HL-60 (cell line): ENCODE data around the gene PBX3.

ENCODE experiments used
- GABPA ChIP-seq: IDR thresholded peaks from 2 replicates; pipeline ENCODE4 v1.6.1; 2012; ENCODE audit warnings: low read depth
- SPI1 ChIP-seq: IDR thresholded peaks from 2 replicates; pipeline ENCODE4 v1.6.1; 2012; ENCODE audit warnings: low read depth, mild to moderate bottlenecking, borderline replicate concordance
- TF ChIP-seq, protein P1 (sequence below): IDR thresholded peaks from one replicate; pipeline ENCODE4 v1.5.1; 2011; ENCODE audit warnings: low read length, control low read depth, inconsistent platforms; ENCODE audit not compliant: insufficient read depth

DNA sequence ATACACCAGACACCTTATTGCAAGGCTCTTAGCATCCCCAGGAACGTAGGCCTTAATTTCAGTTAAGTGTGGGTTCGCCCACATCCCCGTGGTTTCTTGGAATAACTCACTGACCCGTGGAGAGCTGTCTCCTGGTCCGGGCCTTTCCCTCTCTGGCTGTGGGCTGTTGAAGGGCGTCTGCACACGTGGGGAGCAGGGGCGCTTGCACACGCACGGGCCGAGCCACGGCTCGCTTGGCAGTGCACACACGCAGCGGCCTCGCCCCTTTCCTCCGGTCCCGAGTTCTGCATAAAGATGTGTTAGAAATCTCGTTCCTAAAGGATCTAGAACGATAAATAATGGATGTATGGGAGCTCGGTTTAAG lies 141.9 kb downstream of the PBX3 start:
- TF ChIP-seq, protein P1, sequence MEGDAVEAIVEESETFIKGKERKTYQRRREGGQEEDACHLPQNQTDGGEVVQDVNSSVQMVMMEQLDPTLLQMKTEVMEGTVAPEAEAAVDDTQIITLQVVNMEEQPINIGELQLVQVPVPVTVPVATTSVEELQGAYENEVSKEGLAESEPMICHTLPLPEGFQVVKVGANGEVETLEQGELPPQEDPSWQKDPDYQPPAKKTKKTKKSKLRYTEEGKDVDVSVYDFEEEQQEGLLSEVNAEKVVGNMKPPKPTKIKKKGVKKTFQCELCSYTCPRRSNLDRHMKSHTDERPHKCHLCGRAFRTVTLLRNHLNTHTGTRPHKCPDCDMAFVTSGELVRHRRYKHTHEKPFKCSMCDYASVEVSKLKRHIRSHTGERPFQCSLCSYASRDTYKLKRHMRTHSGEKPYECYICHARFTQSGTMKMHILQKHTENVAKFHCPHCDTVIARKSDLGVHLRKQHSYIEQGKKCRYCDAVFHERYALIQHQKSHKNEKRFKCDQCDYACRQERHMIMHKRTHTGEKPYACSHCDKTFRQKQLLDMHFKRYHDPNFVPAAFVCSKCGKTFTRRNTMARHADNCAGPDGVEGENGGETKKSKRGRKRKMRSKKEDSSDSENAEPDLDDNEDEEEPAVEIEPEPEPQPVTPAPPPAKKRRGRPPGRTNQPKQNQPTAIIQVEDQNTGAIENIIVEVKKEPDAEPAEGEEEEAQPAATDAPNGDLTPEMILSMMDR: no peak
- TF ChIP-seq GABPA (no peak), SPI1 (no peak)
